ENCODE measurements around the gene PLEKHB2.
"Not testable (repeated sequence)": the region's sequence is repeated elsewhere in the genome, so short reads cannot be mapped to it uniquely, and the experiment has no call there.

Gene PLEKHB2

GRCh38 chr2:131068172-131068571 lies 37.0 kb upstream of the PLEKHB2 start:
- H3K9me3 ChIP-seq (ENCODE audit: control insufficient read depth in 5 of 5, low read length in 5 of 5); H3K4me3 ChIP-seq (ENCODE audit: low read depth in 1 of 5, low read length in 5 of 5); H3K27ac ChIP-seq (ENCODE audit: low read depth, low read length); H3K27me3 ChIP-seq (ENCODE audit: control insufficient read depth in 5 of 5, insufficient read depth in 4 of 5, low read length in 5 of 5); H3K9ac ChIP-seq (ENCODE audit: low read length in 5 of 5); H3K4me1 ChIP-seq (ENCODE audit: control insufficient read depth in 5 of 5, insufficient read depth in 5 of 5, low read length in 5 of 5): not testable (repeated sequence)
- H3K36me3 ChIP-seq (ENCODE audit: control insufficient read depth in 5 of 5, insufficient read depth in 5 of 5, low read length in 5 of 5) = peaks cover 14 to 52% (median 37%) of the 10 kb centered on the region in 5 donors

DNA sequence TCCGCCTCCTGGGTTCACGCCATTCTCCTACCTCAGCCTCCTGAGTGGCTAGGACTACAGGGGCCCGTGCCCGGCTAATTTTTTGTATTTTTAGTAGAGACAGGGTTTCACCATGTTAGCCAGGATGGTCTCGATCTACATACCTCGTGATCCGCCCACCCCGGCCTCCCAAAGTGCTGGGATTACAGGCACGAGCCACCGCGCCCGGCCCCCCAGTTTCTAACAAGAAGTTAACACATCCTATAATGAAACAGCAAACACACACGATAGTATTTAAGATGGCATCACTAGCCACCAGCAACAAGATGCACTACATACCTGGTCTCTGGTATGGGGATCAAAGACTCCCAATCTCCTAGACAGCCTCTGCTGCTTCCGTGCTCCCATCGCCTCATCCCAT lies 29.6 kb upstream of the PLEKHB2 start:
- H3K9me3 ChIP-seq (ENCODE audit: control insufficient read depth in 5 of 5, low read length in 5 of 5); H3K4me3 ChIP-seq (ENCODE audit: low read depth in 1 of 5, low read length in 5 of 5); H3K27me3 ChIP-seq (ENCODE audit: control insufficient read depth in 5 of 5, insufficient read depth in 4 of 5, low read length in 5 of 5): not testable (repeated sequence)
- Histone ChIP-seq H3K4me1 (ENCODE audit: control insufficient read depth in 5 of 5, insufficient read depth in 5 of 5, low read length in 5 of 5) (peaks cover 5 to 42% (median 29%) of the 10 kb centered on the region in 5 donors), H3K27ac (ENCODE audit: low read depth, low read length) (peak overlapping the region; percentile 87), H3K9ac (ENCODE audit: low read length in 5 of 5) (peak overlapping the region in 1 of 5 donors; percentile 47), H3K36me3 (ENCODE audit: control insufficient read depth in 5 of 5, insufficient read depth in 5 of 5, low read length in 5 of 5) (peaks cover 17 to 77% (median 53%) of the 10 kb centered on the region in 5 donors)

DNA sequence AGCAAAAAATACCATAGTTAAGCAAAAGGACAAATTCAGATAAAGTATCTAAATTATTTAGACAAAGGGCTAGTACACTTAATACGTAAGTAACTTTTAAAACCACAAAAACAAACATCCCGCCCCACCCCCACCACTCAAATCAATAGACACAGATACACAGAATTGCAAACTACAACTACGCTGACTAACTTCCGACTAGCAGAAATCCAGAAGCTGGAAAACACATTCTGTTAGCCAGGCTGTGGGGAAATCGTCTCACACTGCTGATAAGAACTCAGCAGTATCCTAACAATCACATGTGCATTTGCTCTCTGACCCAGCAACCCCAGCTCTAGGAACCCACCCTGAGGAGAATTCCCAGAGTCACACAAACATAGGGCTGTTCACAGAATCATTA lies 28.4 kb upstream of the PLEKHB2 start:
- H3K4me1 ChIP-seq (ENCODE audit: control insufficient read depth in 5 of 5, insufficient read depth in 5 of 5, low read length in 5 of 5) = peaks cover 5 to 47% (median 29%) of the 10 kb centered on the region in 5 donors
- no peaks in the 10 kb centered on the region for H3K27me3 ChIP-seq (ENCODE audit: control insufficient read depth in 5 of 5, insufficient read depth in 4 of 5, low read length in 5 of 5)
- no peak overlapping the region for H3K4me3 ChIP-seq (ENCODE audit: low read depth in 1 of 5, low read length in 5 of 5)
- H3K9me3 ChIP-seq (ENCODE audit: control insufficient read depth in 5 of 5, low read length in 5 of 5) = no peaks in the 10 kb centered on the region
- peaks cover 9 to 77% (median 52%) of the 10 kb centered on the region in 5 donors for H3K36me3 ChIP-seq (ENCODE audit: control insufficient read depth in 5 of 5, insufficient read depth in 5 of 5, low read length in 5 of 5)
- H3K9ac ChIP-seq (ENCODE audit: low read length in 5 of 5) = peak overlapping the region in 1 of 5 donors; percentile 27
- peak overlapping the region; percentile 87 for H3K27ac ChIP-seq (ENCODE audit: low read depth, low read length)

DNA sequence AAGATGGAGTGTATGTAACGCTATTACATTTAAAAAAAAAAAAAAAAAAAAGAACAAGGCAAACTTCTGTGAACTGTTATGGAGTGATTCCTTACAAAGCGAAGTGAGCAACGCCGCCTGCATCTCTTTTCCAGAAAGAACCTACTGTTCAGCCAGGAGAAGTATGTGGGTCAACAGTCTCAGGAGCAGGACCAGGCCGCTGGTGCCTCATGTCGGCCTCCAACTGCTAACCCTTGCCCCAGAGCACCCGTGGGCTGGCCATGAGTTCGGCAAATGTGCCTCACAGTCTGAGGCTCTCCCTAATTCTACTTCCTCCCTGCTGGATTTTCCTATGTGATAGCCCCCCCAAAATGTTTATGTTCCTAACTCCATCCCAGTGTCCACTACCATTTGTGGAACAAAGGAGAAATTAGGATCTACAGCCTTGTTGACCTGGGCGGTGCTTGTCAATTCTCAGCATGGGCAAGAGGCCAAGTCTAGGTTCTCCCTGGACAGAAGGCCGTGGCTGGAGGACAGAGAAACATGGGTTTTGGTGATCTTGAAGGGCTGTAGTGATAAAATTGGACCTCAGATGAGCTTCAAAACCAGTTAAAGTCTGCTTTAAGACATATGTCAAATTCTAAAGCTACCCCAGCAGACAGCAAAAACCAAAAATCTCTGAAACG lies 27.8 kb upstream of the PLEKHB2 start:
- Histone ChIP-seq H3K27me3 (ENCODE audit: control insufficient read depth in 5 of 5, insufficient read depth in 4 of 5, low read length in 5 of 5) (no peaks in the 10 kb centered on the region), H3K27ac (ENCODE audit: low read depth, low read length) (peak overlapping the region; percentile 87), H3K4me3 (ENCODE audit: low read depth in 1 of 5, low read length in 5 of 5) (no peak overlapping the region), H3K9me3 (ENCODE audit: control insufficient read depth in 5 of 5, low read length in 5 of 5) (no peaks in the 10 kb centered on the region), H3K4me1 (ENCODE audit: control insufficient read depth in 5 of 5, insufficient read depth in 5 of 5, low read length in 5 of 5) (peaks cover 5 to 47% (median 29%) of the 10 kb centered on the region in 5 donors), H3K9ac (ENCODE audit: low read length in 5 of 5) (peak overlapping the region in 2 of 5 donors; percentile 29 to 61), H3K36me3 (ENCODE audit: control insufficient read depth in 5 of 5, insufficient read depth in 5 of 5, low read length in 5 of 5) (peaks cover 9 to 79% (median 55%) of the 10 kb centered on the region in 5 donors)

GRCh38 chr2:131077966-131078365 lies 27.2 kb upstream of the PLEKHB2 start:
- Histone ChIP-seq H3K4me1 (ENCODE audit: control insufficient read depth in 5 of 5, insufficient read depth in 5 of 5, low read length in 5 of 5) (peaks cover 5 to 47% (median 29%) of the 10 kb centered on the region in 5 donors), H3K27ac (ENCODE audit: low read depth, low read length) (peak overlapping the region; percentile 87), H3K27me3 (ENCODE audit: control insufficient read depth in 5 of 5, insufficient read depth in 4 of 5, low read length in 5 of 5) (no peaks in the 10 kb centered on the region), H3K9me3 (ENCODE audit: control insufficient read depth in 5 of 5, low read length in 5 of 5) (no peaks in the 10 kb centered on the region), H3K36me3 (ENCODE audit: control insufficient read depth in 5 of 5, insufficient read depth in 5 of 5, low read length in 5 of 5) (peaks cover 9 to 80% (median 55%) of the 10 kb centered on the region in 5 donors), H3K9ac (ENCODE audit: low read length in 5 of 5) (peak overlapping the region in 1 of 5 donors; percentile 61), H3K4me3 (ENCODE audit: low read depth in 1 of 5, low read length in 5 of 5) (no peak overlapping the region)

DNA sequence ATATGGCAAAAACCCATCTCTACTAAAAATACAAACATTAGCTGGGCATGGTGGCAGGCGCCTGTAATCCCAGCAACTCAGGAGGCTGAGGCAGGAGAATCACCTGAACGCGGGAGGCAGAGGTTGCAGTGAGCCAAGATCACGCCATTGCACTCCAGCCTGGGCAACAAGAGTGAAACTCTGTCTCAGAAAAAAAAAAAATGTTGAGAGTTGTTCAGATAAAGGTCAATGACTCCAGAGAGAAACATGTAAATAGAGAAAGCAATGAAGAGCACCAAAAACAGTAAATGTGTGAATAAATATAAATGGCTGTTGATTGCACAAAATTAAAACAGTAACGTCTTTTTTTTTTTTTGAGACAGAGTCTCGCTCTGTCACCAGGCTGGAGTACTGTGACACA lies 25.2 kb upstream of the PLEKHB2 start:
- H3K27me3 ChIP-seq (ENCODE audit: control insufficient read depth in 5 of 5, insufficient read depth in 4 of 5, low read length in 5 of 5); H3K9ac ChIP-seq (ENCODE audit: low read length in 5 of 5); H3K9me3 ChIP-seq (ENCODE audit: control insufficient read depth in 5 of 5, low read length in 5 of 5); H3K4me3 ChIP-seq (ENCODE audit: low read depth in 1 of 5, low read length in 5 of 5); H3K27ac ChIP-seq (ENCODE audit: low read depth, low read length): not testable (repeated sequence)
- Histone ChIP-seq H3K4me1 (ENCODE audit: control insufficient read depth in 5 of 5, insufficient read depth in 5 of 5, low read length in 5 of 5) (peaks cover 5 to 33% (median 24%) of the 10 kb centered on the region in 5 donors), H3K36me3 (ENCODE audit: control insufficient read depth in 5 of 5, insufficient read depth in 5 of 5, low read length in 5 of 5) (peaks cover 6 to 69% (median 49%) of the 10 kb centered on the region in 5 donors)

- Histone ChIP-seq H3K4me1 (ENCODE audit: control insufficient read depth in 5 of 5, insufficient read depth in 5 of 5, low read length in 5 of 5) (peaks cover 3 to 32% (median 23%) of the 10 kb centered on the region in 5 donors), H3K27me3 (ENCODE audit: control insufficient read depth in 5 of 5, insufficient read depth in 4 of 5, low read length in 5 of 5) (no peaks in the 10 kb centered on the region), H3K9ac (ENCODE audit: low read length in 5 of 5) (no peak overlapping the region), H3K9me3 (ENCODE audit: control insufficient read depth in 5 of 5, low read length in 5 of 5) (no peaks in the 10 kb centered on the region), H3K4me3 (ENCODE audit: low read depth in 1 of 5, low read length in 5 of 5) (no peak overlapping the region), H3K36me3 (ENCODE audit: control insufficient read depth in 5 of 5, insufficient read depth in 5 of 5, low read length in 5 of 5) (peaks cover 10 to 69% (median 47%) of the 10 kb centered on the region in 5 donors), H3K27ac (ENCODE audit: low read depth, low read length) (no peak overlapping the region)
Measured at GRCh38 chr2:131081190-131081589, 23.9 kb upstream of the PLEKHB2 start.

- H3K27me3 ChIP-seq (ENCODE audit: control insufficient read depth in 5 of 5, insufficient read depth in 4 of 5, low read length in 5 of 5) = no peaks in the 10 kb centered on the region
- H3K9me3 ChIP-seq (ENCODE audit: control insufficient read depth in 5 of 5, low read length in 5 of 5) = no peaks in the 10 kb centered on the region
- peak overlapping the region in 2 of 5 donors; percentile 30 to 41 for H3K9ac ChIP-seq (ENCODE audit: low read length in 5 of 5)
- H3K4me1 ChIP-seq (ENCODE audit: control insufficient read depth in 5 of 5, insufficient read depth in 5 of 5, low read length in 5 of 5) = peaks cover 0 to 11% (median 6%) of the 10 kb centered on the region in 5 donors
- H3K4me3 ChIP-seq (ENCODE audit: low read depth in 1 of 5, low read length in 5 of 5) = no peak overlapping the region
- no peak overlapping the region for H3K27ac ChIP-seq (ENCODE audit: low read depth, low read length)
- H3K36me3 ChIP-seq (ENCODE audit: control insufficient read depth in 5 of 5, insufficient read depth in 5 of 5, low read length in 5 of 5) = peaks cover 9 to 54% (median 40%) of the 10 kb centered on the region in 5 donors
Measured at GRCh38 chr2:131085646-131086045, 19.5 kb upstream of the PLEKHB2 start.

GRCh38 chr2:131092458-131093005 lies 12.6 kb upstream of the PLEKHB2 start:
- no peaks in the 10 kb centered on the region for H3K27me3 ChIP-seq (ENCODE audit: control insufficient read depth in 5 of 5, insufficient read depth in 4 of 5, low read length in 5 of 5)
- H3K9ac ChIP-seq (ENCODE audit: low read length in 5 of 5) = peak overlapping the region; percentile 82 to 92 (median 88)
- H3K4me1 ChIP-seq (ENCODE audit: control insufficient read depth in 5 of 5, insufficient read depth in 5 of 5, low read length in 5 of 5) = peaks cover 0 to 21% (median 15%) of the 10 kb centered on the region in 5 donors
- peak overlapping the region; percentile 88 for H3K27ac ChIP-seq (ENCODE audit: low read depth, low read length)
- peak overlapping the region; percentile 80 to 85 (median 85) for H3K4me3 ChIP-seq (ENCODE audit: low read depth in 1 of 5, low read length in 5 of 5)
- no peaks in the 10 kb centered on the region for H3K9me3 ChIP-seq (ENCODE audit: control insufficient read depth in 5 of 5, low read length in 5 of 5)
- peaks cover 4 to 15% (median 12%) of the 10 kb centered on the region in 5 donors for H3K36me3 ChIP-seq (ENCODE audit: control insufficient read depth in 5 of 5, insufficient read depth in 5 of 5, low read length in 5 of 5)

GRCh38 chr2:131093006-131093695 lies 12.0 kb upstream of the PLEKHB2 start, which contains the start of gene FAM168B:
FAM168B (minus strand) TSS chr2:131093460; CDS start chr2:131082646, 10,814 bp downstream.
- Histone ChIP-seq H3K4me3 (ENCODE audit: low read depth in 1 of 5, low read length in 5 of 5) (peak within 1 kb of the TSS; percentile 80 to 85 (median 85)), H3K4me1 (ENCODE audit: control insufficient read depth in 5 of 5, insufficient read depth in 5 of 5, low read length in 5 of 5) (peaks cover 0 to 21% (median 15%) of the 10 kb centered on the region in 5 donors), H3K9me3 (ENCODE audit: control insufficient read depth in 5 of 5, low read length in 5 of 5) (no peaks in the 10 kb centered on the region), H3K36me3 (ENCODE audit: control insufficient read depth in 5 of 5, insufficient read depth in 5 of 5, low read length in 5 of 5) (peaks cover 4 to 9% (median 5%) of the 10 kb centered on the region in 5 donors), H3K27me3 (ENCODE audit: control insufficient read depth in 5 of 5, insufficient read depth in 4 of 5, low read length in 5 of 5) (no peaks in the 10 kb centered on the region), H3K27ac (ENCODE audit: low read depth, low read length) (peak within 1 kb of the TSS; percentile 88), H3K9ac (ENCODE audit: low read length in 5 of 5) (peak within 1 kb of the TSS; percentile 82 to 92 (median 88))
